ENCODE results near the gene RAD52. TPM values are rescaled to one million over a fixed set of nuclear protein-coding genes. Genes with fewer than 3 reads are reported as not detected.

Gene RAD52
- total and polyA plus RNA-seq, 4 donors: 18.1 to 28.7 (median 23.1) TPM

DNA sequence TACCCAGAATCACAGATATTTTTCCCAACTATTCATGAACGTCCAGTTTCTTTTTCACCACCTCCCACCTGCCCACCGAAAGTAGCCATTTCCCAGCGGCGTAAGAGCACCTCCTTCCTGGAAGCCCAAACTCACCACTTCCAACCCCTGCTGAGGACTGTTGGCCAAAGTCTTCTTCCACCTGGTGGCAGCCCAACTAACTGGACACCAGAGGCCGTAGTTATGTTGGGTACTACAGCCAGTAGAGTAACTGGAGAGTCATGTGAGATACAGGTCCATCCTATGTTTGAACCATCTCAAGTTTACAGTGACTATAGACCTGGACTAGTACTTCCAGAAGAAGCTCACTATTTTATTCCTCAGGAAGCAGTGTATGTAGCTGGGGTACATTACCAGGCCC is 81.6 kb downstream of the RAD52 start:
- 100% methylated on average over 4 of the region's 5 CpGs for WGBS (ENCODE audit: insufficient coverage)
- Histone ChIP-seq H3K4me1 (ENCODE audit: control insufficient read depth, insufficient read depth, low read length) (no peaks in the 10 kb centered on the region), H3K4me3 (ENCODE audit: low read depth, low read length) (no peak overlapping the region), H3K27me3 (ENCODE audit: control insufficient read depth, insufficient read depth, low read length) (no peaks in the 10 kb centered on the region), H3K36me3 (ENCODE audit: control insufficient read depth, insufficient read depth, low read length) (peaks cover 32% of the 10 kb centered on the region), H3K9me3 (ENCODE audit: control insufficient read depth, insufficient read depth, low read length) (no peaks in the 10 kb centered on the region), H3K27ac (ENCODE audit: low read depth, low read length) (no peak overlapping the region)
- DNase-seq (ENCODE audit: low read depth in 4 of 6, low spot score in 6 of 6): no peak

DNA sequence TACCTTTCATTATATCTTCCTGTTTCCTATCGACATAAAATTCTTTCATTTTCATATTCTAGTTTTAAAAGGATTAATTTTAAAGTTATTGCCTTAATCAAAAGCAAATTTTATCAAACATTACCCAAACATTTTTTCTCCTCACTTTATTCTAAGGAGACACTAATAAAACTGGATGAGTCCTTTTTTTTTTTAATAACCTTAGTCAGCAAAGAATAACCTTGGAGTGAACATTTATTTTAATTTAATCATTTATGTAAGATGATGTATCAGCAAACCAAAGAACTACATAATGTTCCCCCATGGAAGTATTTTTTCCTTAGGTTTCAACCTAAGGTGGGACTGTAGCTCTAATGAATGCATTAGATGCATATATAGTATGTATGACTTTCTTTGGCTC is 83.9 kb downstream of the RAD52 start:
- Histone ChIP-seq H3K27me3 (ENCODE audit: control insufficient read depth, insufficient read depth, low read length) (no peaks in the 10 kb centered on the region), H3K36me3 (ENCODE audit: control insufficient read depth, insufficient read depth, low read length) (peaks cover 23% of the 10 kb centered on the region), H3K27ac (ENCODE audit: low read depth, low read length) (no peak overlapping the region), H3K9me3 (ENCODE audit: control insufficient read depth, insufficient read depth, low read length) (no peaks in the 10 kb centered on the region), H3K4me1 (ENCODE audit: control insufficient read depth, insufficient read depth, low read length) (no peaks in the 10 kb centered on the region), H3K4me3 (ENCODE audit: low read depth, low read length) (no peak overlapping the region)
- DNase-seq (ENCODE audit: low read depth in 4 of 6, low spot score in 6 of 6): no peak
- WGBS (ENCODE audit: insufficient coverage): no CpG with 5 or more reads among the region's 1 CpG

DNA sequence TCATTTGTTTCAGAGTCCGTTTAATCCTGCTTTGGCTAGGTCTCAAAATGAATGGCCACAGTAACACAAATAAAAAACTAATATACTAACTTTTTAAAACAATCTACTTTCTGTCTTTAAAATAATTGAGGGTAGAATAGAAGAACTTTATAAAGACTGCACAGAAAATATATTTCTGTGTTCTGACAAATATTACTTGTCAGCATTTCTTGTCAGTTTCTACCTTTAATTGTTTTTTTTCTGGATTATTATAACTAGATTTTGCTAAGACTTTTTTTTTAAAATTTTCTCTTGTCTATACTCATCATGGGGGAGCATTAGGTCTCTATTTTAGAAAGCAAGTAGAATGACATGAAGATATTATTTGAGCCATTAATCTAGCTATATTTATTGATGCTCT is 86.2 kb downstream of the RAD52 start:
- Histone ChIP-seq H3K36me3 (ENCODE audit: control insufficient read depth, insufficient read depth, low read length) (peaks cover 26% of the 10 kb centered on the region), H3K4me3 (ENCODE audit: low read depth, low read length) (no peak overlapping the region), H3K9me3 (ENCODE audit: control insufficient read depth, insufficient read depth, low read length) (no peaks in the 10 kb centered on the region), H3K4me1 (ENCODE audit: control insufficient read depth, insufficient read depth, low read length) (no peaks in the 10 kb centered on the region), H3K27ac (ENCODE audit: low read depth, low read length) (no peak overlapping the region), H3K27me3 (ENCODE audit: control insufficient read depth, insufficient read depth, low read length) (no peaks in the 10 kb centered on the region)
- WGBS (ENCODE audit: insufficient coverage): no CpG with 5 or more reads among the region's 1 CpG
- DNase-seq (ENCODE audit: low read depth in 4 of 6, low spot score in 6 of 6): no peak

DNA sequence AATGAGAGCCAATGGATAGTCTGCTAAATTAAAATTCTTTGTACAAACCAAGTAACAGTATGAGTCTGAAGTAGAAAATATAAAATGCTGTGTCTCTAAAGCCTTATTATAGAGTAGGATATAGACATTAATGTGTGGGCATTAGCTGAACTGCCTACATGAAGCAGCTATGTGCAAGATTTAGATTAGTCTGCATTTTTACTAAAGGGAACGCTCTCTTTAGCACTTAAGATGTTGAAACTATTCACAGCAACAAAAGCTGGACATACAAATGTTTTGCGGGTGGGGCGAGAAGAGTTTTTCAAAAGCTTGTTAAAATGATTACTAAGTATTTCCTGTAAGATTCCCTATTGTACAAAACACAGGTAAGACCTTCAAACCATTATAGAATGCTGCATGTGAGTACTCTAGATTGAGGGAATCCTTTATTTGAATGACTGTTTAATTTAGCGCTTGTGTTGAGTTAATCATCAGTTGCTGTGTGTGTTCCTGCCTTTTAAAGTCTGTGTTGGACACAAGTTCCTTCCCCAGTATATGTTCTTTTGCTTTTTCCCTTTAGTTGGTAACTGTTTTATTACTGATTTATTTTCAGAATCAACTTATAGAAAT is 87.1 kb downstream of the RAD52 start:
- H3K27me3 ChIP-seq (ENCODE audit: control insufficient read depth, insufficient read depth, low read length): no peaks in the 10 kb centered on the region
- H3K9me3 ChIP-seq (ENCODE audit: control insufficient read depth, insufficient read depth, low read length): no peaks in the 10 kb centered on the region
- H3K27ac ChIP-seq (ENCODE audit: low read depth, low read length): no peak overlapping the region
- WGBS (ENCODE audit: insufficient coverage): 80% methylated on average over 1 of the region's 4 CpGs
- H3K4me1 ChIP-seq (ENCODE audit: control insufficient read depth, insufficient read depth, low read length): no peaks in the 10 kb centered on the region
- H3K36me3 ChIP-seq (ENCODE audit: control insufficient read depth, insufficient read depth, low read length): peaks cover 21% of the 10 kb centered on the region
- no peak overlapping the region for H3K4me3 ChIP-seq (ENCODE audit: low read depth, low read length)
- no peak for DNase-seq (ENCODE audit: low read depth in 4 of 6, low spot score in 6 of 6)

Other genes starting within 250 kb of the RAD52 start
- 100 to 1,000 TPM; 128 to 165 TPM for gene WNK1, start 197.1 kb downstream of the RAD52 start, total RNA-seq
- 100 to 1,000 TPM; 114 to 132 TPM for gene WNK1, start 197.1 kb downstream of the RAD52 start, polyA plus RNA-seq (ENCODE audit: insufficient read length in 2 of 2)
- gene ERC1, start 41.5 kb upstream of the RAD52 start, total RNA-seq: 10 to 100 TPM; 44.3 to 75.5 TPM
- 10 to 100 TPM; 44.4 to 51.4 TPM for gene ERC1, start 41.5 kb upstream of the RAD52 start, polyA plus RNA-seq (ENCODE audit: insufficient read length in 2 of 2)

All from spinal cord (tissue), 10 donors.